Nephron (organoid): Measurements from ENCODE around the gene PLD5.
"Not testable (repeated sequence)": the region's sequence is repeated elsewhere in the genome, so short reads cannot be mapped to it uniquely, and the experiment has no call there.

ENCODE experiments used
- H3K27ac Mint-ChIP-seq, 3 experiments: 2 replicates each; pipeline ENCODE4 v1.8.0; 2020; ENCODE audit warnings: mixed read lengths in 3 of 3, mild to moderate bottlenecking in 2 of 3, moderate library complexity in 1 of 3
- H3K27me3 Mint-ChIP-seq: 2 replicates; pipeline ENCODE4 v1.8.0; 2021; ENCODE audit warnings: low read depth, mild to moderate bottlenecking, moderate library complexity, mixed read lengths
- H3K36me3 Mint-ChIP-seq: 2 replicates; pipeline ENCODE4 v1.8.0; 2020; ENCODE audit warnings: low read depth, mixed read lengths
- H3K4me1 Mint-ChIP-seq: 2 replicates; pipeline ENCODE4 v1.8.0; 2020; ENCODE audit warnings: mixed read lengths
- H3K4me3 Mint-ChIP-seq, 3 experiments: 2 replicates each; pipeline ENCODE4 v1.8.0; 2020; ENCODE audit warnings: mild to moderate bottlenecking in 3 of 3, mixed read lengths in 3 of 3, moderate library complexity in 2 of 3
- H3K9me3 Mint-ChIP-seq: 2 replicates; pipeline ENCODE4 v1.8.0; 2020; ENCODE audit warnings: mixed read lengths
- TF ChIP-seq, protein P1 (sequence below), 3 experiments: fragments of 200-600 bp; sonication (generic); IDR thresholded peaks; one replicate each; pipeline ENCODE4 v1.5.0; 2021; ENCODE audit warnings: antibody characterized with exemption in 3 of 3; ENCODE audit not compliant: unreplicated experiment in 3 of 3

Gene PLD5

DNA sequence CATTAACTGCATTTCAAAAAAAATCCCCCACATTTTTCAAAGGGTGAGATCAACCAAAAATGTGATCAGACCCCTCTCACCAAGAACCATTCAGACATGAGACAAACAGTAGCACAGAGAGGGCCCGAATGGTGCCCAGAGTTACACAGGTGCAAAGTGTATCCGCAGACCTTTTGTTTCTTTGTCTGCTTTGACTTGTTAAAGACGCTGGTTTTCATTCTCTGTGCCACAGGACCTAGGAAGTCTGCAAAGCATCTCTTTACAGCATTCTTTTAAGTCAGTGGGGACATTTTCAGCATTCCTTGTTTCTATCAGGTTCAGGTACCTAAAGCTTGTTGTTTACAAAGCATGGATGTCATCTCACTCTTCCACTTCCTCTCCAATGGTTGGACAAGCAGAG, 438.4 kb downstream of the PLD5 start:
- TF ChIP-seq, protein P1, sequence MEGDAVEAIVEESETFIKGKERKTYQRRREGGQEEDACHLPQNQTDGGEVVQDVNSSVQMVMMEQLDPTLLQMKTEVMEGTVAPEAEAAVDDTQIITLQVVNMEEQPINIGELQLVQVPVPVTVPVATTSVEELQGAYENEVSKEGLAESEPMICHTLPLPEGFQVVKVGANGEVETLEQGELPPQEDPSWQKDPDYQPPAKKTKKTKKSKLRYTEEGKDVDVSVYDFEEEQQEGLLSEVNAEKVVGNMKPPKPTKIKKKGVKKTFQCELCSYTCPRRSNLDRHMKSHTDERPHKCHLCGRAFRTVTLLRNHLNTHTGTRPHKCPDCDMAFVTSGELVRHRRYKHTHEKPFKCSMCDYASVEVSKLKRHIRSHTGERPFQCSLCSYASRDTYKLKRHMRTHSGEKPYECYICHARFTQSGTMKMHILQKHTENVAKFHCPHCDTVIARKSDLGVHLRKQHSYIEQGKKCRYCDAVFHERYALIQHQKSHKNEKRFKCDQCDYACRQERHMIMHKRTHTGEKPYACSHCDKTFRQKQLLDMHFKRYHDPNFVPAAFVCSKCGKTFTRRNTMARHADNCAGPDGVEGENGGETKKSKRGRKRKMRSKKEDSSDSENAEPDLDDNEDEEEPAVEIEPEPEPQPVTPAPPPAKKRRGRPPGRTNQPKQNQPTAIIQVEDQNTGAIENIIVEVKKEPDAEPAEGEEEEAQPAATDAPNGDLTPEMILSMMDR (IDR thresholded peaks at IDR 0.05; ENCODE audit: unreplicated experiment in 3 of 3) = no peak
- Mint-ChIP-seq H3K27me3 (no peaks in the 10 kb centered on the region), H3K27ac (no peak overlapping the region), H3K4me1 (peaks cover 33% of the 10 kb centered on the region), H3K36me3 (no peaks in the 10 kb centered on the region), H3K4me3 (no peak overlapping the region), H3K9me3 (no peaks in the 10 kb centered on the region)

DNA sequence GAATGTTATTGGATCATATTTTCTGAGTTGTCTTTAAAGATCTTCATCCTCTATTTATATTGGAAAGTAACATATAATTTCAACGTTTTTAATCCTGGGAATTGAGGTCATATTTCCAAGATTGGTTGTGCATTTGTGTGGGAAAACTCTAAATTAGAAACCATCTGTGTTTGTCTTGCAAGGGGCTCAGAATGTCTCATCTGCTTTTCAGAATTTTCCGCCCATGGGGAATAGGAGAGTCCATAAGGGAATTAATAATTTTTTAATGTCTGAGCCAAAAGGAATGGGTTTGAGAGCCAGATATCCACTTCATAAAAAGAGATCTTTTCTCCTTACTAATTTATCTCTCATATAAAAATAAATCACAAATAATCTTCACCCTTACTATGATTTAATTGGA, 440.8 kb downstream of the PLD5 start:
- Mint-ChIP-seq H3K4me3 (no peak overlapping the region), H3K36me3 (no peaks in the 10 kb centered on the region), H3K4me1 (peaks cover 17% of the 10 kb centered on the region), H3K27me3 (no peaks in the 10 kb centered on the region), H3K9me3 (no peaks in the 10 kb centered on the region), H3K27ac (peak overlapping the region in 1 of 3 experiments; percentile 17)
- TF ChIP-seq, protein P1 (IDR thresholded peaks at IDR 0.05; ENCODE audit: unreplicated experiment in 3 of 3) = no peak

DNA sequence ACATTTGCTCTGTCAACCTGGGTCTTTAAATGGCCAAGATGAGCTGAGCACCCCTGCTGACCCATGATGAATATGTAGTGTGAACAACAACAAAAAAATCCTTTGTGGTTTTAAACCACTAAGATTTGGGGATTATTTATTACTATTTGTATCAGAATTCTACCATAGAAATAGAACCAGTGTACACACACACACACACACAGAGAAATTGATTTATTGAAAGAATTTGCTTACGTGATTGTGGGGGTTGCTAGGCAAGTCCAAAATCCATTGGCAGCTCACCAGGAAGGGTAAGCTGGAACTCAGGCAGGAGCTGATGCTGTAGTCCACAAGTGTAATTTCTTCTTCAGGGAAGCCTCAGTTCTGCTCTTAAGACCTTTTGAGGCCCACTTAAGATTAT, 443.1 kb downstream of the PLD5 start:
- TF ChIP-seq, protein P1 (IDR thresholded peaks at IDR 0.05; ENCODE audit: unreplicated experiment in 3 of 3) = no peak
- peaks cover 3% of the 10 kb centered on the region for H3K9me3 Mint-ChIP-seq
- peaks cover 10% of the 10 kb centered on the region for H3K4me1 Mint-ChIP-seq
- peaks cover 4% of the 10 kb centered on the region for H3K27me3 Mint-ChIP-seq
- H3K27ac Mint-ChIP-seq = peak overlapping the region in 1 of 3 experiments; percentile 53
- H3K36me3 Mint-ChIP-seq = no peaks in the 10 kb centered on the region
- no peak overlapping the region for H3K4me3 Mint-ChIP-seq

DNA sequence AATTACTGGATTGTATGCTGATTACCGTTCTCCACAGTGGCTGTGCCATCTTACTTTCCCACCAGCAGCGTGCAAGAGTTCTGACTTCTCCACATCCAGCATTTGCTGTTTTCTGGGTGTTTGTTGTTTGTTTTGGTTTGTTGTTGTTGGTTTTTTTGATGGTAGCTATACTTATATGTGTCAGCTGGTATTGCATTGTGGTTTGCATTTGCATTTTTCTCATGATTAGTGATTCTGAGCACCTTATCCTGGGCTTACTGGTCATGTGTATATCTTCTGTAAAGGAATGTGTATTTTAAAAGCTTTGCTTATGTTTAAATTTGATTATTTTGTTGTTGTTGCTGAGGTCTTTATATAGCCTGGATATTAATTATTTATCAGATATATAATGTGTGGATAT, 458.7 kb downstream of the PLD5 start:
- H3K27me3 Mint-ChIP-seq = peaks cover 4% of the 10 kb centered on the region
- H3K4me3 Mint-ChIP-seq = no peak overlapping the region
- TF ChIP-seq, protein P1 (IDR thresholded peaks at IDR 0.05; ENCODE audit: unreplicated experiment in 3 of 3) = no peak
- H3K27ac Mint-ChIP-seq = no peak overlapping the region
- no peaks in the 10 kb centered on the region for H3K4me1 Mint-ChIP-seq
- no peaks in the 10 kb centered on the region for H3K36me3 Mint-ChIP-seq
- no peaks in the 10 kb centered on the region for H3K9me3 Mint-ChIP-seq

DNA sequence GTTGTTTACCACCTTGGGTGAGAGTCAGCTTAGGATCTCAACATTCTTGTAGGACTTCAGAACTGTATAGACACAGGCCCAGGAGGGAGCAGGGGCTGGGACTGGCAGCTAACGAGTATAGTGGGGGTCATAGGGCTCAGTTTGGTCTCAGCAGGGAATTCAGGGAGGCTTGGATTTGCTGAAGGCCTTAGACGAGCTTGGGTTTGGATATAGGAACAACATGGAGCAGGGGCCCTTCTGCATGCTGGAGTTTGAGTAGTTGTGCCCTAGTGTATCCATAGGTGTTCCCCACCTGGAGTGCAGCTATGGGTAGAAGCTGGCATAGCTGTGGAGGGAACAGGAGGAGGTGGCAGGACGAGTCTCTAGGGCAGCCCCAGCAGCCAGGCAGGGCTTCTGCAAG, 462.2 kb downstream of the PLD5 start:
- Mint-ChIP-seq H3K4me3 (no peak overlapping the region), H3K27ac (no peak overlapping the region), H3K27me3 (peaks cover 8% of the 10 kb centered on the region), H3K4me1 (peaks cover 7% of the 10 kb centered on the region), H3K9me3 (no peaks in the 10 kb centered on the region), H3K36me3 (no peaks in the 10 kb centered on the region)
- TF ChIP-seq, protein P1 (IDR thresholded peaks at IDR 0.05; ENCODE audit: unreplicated experiment in 3 of 3) = no peak

DNA sequence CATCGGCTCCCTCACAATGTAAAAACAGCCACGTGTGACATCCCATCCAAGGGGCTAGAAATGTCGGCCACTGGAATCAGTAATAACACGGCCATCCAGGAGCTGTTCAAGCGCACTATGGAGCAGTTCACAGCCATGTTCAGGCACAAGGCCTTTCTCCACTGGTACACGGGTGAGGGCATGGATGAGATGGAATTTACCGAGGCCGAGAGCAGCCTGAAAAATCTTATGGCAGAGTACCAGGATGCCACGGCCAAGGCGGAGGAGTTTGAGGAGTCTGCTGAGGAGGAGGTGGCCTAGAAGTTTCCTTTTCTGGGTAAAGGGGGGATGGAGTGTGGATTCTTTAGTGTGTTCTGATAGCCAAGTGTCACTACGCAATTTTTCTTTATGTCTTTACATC, 464.5 kb downstream of the PLD5 start:
- TF ChIP-seq, protein P1 (IDR thresholded peaks at IDR 0.05; ENCODE audit: unreplicated experiment in 3 of 3) = no peak
- peaks cover 24% of the 10 kb centered on the region for H3K4me1 Mint-ChIP-seq
- H3K27ac Mint-ChIP-seq = no peak overlapping the region
- no peak overlapping the region for H3K4me3 Mint-ChIP-seq
- H3K9me3 Mint-ChIP-seq = no peaks in the 10 kb centered on the region
- no peaks in the 10 kb centered on the region for H3K36me3 Mint-ChIP-seq
- H3K27me3 Mint-ChIP-seq = peaks cover 8% of the 10 kb centered on the region

DNA sequence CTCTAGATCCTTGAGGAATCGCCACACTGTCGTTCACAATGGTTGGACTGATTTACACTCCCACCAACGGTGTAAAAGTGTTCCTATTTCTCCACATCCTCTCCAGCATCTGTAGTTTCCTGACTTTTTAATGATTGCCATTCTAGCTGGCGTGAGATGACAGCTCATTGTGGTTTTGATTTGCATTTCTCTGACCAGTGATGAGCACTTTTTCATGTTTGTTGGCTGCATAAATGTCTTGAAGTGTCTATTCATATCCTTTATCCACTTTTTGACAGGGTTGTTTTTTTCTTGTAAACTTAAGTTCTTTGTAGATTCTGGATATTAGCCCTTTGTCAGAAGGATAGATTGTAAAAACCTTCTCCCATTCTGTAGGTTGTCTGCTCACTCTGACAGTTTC, 465.9 kb downstream of the PLD5 start:
- H3K4me1 Mint-ChIP-seq = peaks cover 25% of the 10 kb centered on the region
- not testable (repeated sequence) for H3K27ac Mint-ChIP-seq, H3K9me3 Mint-ChIP-seq, H3K4me3 Mint-ChIP-seq, H3K36me3 Mint-ChIP-seq, H3K27me3 Mint-ChIP-seq

DNA sequence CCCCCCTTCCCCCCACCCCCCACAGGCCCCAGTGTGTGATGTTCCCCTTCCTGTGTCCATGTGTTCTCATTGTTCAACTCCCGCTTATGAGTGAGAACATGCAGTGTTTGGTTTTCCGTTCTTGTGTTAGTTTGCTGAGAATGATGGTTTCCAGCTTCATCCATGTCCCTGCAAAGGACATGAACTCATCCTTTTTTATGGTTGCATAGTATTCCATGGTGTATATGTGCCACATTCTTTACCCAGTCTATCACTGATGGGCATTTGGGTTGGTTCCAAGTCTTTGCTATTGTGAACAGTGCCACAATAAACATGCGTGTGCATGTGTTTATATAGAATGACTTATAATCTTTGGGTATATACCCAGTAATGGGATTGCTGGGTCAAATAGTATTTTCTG, 466.3 kb downstream of the PLD5 start:
- not testable (repeated sequence) for H3K27ac Mint-ChIP-seq

More for the DNA sequence above, 466.3 kb downstream of the PLD5 start:
- peaks cover 25% of the 10 kb centered on the region for H3K4me1 Mint-ChIP-seq
- H3K9me3 Mint-ChIP-seq, H3K4me3 Mint-ChIP-seq, H3K27me3 Mint-ChIP-seq, H3K36me3 Mint-ChIP-seq: not testable (repeated sequence)
